Trophoblast cell (in vitro differentiated cells and primary cell): ENCODE results near the gene PRMT5.

Experiments used
- DNase-seq, 2 donors: peaks; one replicate each; pipeline ENCODE4 v3.0.0-alpha.2; 2016
- H2AFZ ChIP-seq: 2 replicates; pipeline ENCODE4 v1.6.1; 2013; ENCODE audit warnings: low read length, moderate library complexity, mild to moderate bottlenecking; ENCODE audit not compliant: insufficient read depth, poor library complexity
- H2AK5ac ChIP-seq: 2 replicates; pipeline ENCODE4 v1.6.1; 2013; ENCODE audit warnings: mild to moderate bottlenecking, low read length
- H2BK120ac ChIP-seq: 2 replicates; pipeline ENCODE4 v1.6.1; 2013; ENCODE audit warnings: low read length, mild to moderate bottlenecking, moderate library complexity; ENCODE audit not compliant: insufficient read depth, poor library complexity
- H2BK12ac ChIP-seq: 2 replicates; pipeline ENCODE4 v1.6.1; 2013; ENCODE audit warnings: mild to moderate bottlenecking, low read length, moderate library complexity
- H2BK5ac ChIP-seq: 2 replicates; pipeline ENCODE4 v1.6.1; 2013; ENCODE audit warnings: low read length, low read depth, moderate library complexity, mild to moderate bottlenecking; ENCODE audit not compliant: poor library complexity
- H3K14ac ChIP-seq: 2 replicates; pipeline ENCODE4 v1.6.1; 2013; ENCODE audit warnings: mild to moderate bottlenecking, low read length
- H3K18ac ChIP-seq: 2 replicates; pipeline ENCODE4 v1.6.1; 2013; ENCODE audit warnings: mild to moderate bottlenecking, low read length
- H3K23ac ChIP-seq: 2 replicates; pipeline ENCODE4 v1.6.1; 2013; ENCODE audit warnings: low read length
- H3K27ac ChIP-seq: 2 replicates; pipeline ENCODE4 v1.5.1; 2013; ENCODE audit warnings: low read depth, mild to moderate bottlenecking, inconsistent platforms, low read length, moderate library complexity
- H3K27me3 ChIP-seq: 2 replicates; pipeline ENCODE4 v1.6.1; 2013; ENCODE audit warnings: inconsistent platforms, mild to moderate bottlenecking, low read length, moderate library complexity; ENCODE audit not compliant: insufficient read depth
- H3K36me3 ChIP-seq, 2 experiments: 1 replicate in 1 of 2; 2 replicates in 1 of 2; pipeline ENCODE4 v1.6.1; 2013; ENCODE audit warnings: low read length in 2 of 2, mild to moderate bottlenecking in 2 of 2, moderate library complexity in 1 of 2; ENCODE audit not compliant: insufficient read depth in 2 of 2, control insufficient read depth in 1 of 2
- H3K4ac ChIP-seq: 2 replicates; pipeline ENCODE4 v1.6.1; 2013; ENCODE audit warnings: low read depth, mild to moderate bottlenecking, low read length, moderate library complexity
- H3K4me1 ChIP-seq, 2 experiments: 1 replicate in 1 of 2; 2 replicates in 1 of 2; pipeline ENCODE4 v1.6.1; 2013; ENCODE audit warnings: low read length in 2 of 2, mild to moderate bottlenecking in 2 of 2, moderate library complexity in 1 of 2; ENCODE audit not compliant: insufficient read depth in 2 of 2, control insufficient read depth in 1 of 2
- H3K4me2 ChIP-seq: 2 replicates; pipeline ENCODE4 v1.6.1; 2013; ENCODE audit warnings: inconsistent platforms, mild to moderate bottlenecking, low read length, moderate library complexity
- H3K4me3 ChIP-seq: 2 replicates; pipeline ENCODE4 v1.5.1; 2013; ENCODE audit warnings: mild to moderate bottlenecking, low read depth, low read length, inconsistent platforms
- H3K79me1 ChIP-seq: one replicate; pipeline ENCODE4 v1.6.1; 2013; ENCODE audit warnings: low read length
- H3K79me2 ChIP-seq: 2 replicates; pipeline ENCODE4 v1.6.1; 2013; ENCODE audit warnings: low read length, mild to moderate bottlenecking; ENCODE audit not compliant: control insufficient read depth, insufficient read depth, poor library complexity
- H3K9ac ChIP-seq: 2 replicates; pipeline ENCODE4 v1.6.1; 2013; ENCODE audit warnings: mild to moderate bottlenecking, low read length
- H3K9me3 ChIP-seq: 2 replicates; pipeline ENCODE4 v1.6.1; 2013; ENCODE audit warnings: low read depth, mild to moderate bottlenecking, control low read depth, inconsistent platforms, low read length; ENCODE audit not compliant: insufficient read depth
- H4K12ac ChIP-seq: 2 replicates; pipeline ENCODE4 v1.6.1; 2013; ENCODE audit warnings: low read depth, mild to moderate bottlenecking, low read length, moderate library complexity
- H4K8ac ChIP-seq: 2 replicates; pipeline ENCODE4 v1.6.1; 2013; ENCODE audit warnings: low read depth, mild to moderate bottlenecking, low read length, moderate library complexity
- H4K91ac ChIP-seq: one replicate; pipeline ENCODE4 v1.6.1; 2013; ENCODE audit warnings: low read depth, mild to moderate bottlenecking, low read length, moderate library complexity
- WGBS: extraction: QIAGEN DNeasy Blood & Tissue Kit; methylation state at CpG from one replicate; pipeline ENCODE4 v1.1.7; 2013; ENCODE audit warnings: missing lambda C conversion rate; ENCODE audit not compliant: insufficient read length, insufficient coverage; ENCODE audit errors: extremely low coverage; 5-methylcytosine and 5-hydroxymethylcytosine counted together

The PRMT5 gene

GRCh38 chr14:22887260-22887989 is 41.8 kb downstream of the PRMT5 start:
- H2BK5ac ChIP-seq = peak overlapping the region; percentile 28
- peak overlapping the region; percentile 26 for H4K12ac ChIP-seq
- H3K4me1 ChIP-seq = peaks cover 11 to 17% of the 10 kb centered on the region in 2 experiments
- peak overlapping the region; percentile 88 for H4K8ac ChIP-seq
- WGBS = no CpG with 5 or more reads among the region's 11 CpGs
- peaks cover 0 to 3% of the 10 kb centered on the region in 2 experiments for H3K36me3 ChIP-seq
- H3K18ac ChIP-seq = no peak overlapping the region
- H3K4ac ChIP-seq = no peak overlapping the region
- no peak overlapping the region for H3K23ac ChIP-seq
- no peak overlapping the region for H2AFZ ChIP-seq
- H3K4me2 ChIP-seq = peak overlapping the region; percentile 73
- H3K79me2 ChIP-seq = no peaks in the 10 kb centered on the region
- H2AK5ac ChIP-seq = no peak overlapping the region
- no peak overlapping the region for H2BK12ac ChIP-seq
- peak; percentile 73 to 85 for DNase-seq
- peak overlapping the region; percentile 75 for H3K27ac ChIP-seq
- H3K79me1 ChIP-seq = peaks cover 10% of the 10 kb centered on the region
- no peak overlapping the region for H2BK120ac ChIP-seq
- peak overlapping the region; percentile 73 for H3K4me3 ChIP-seq
- H3K9ac ChIP-seq = no peak overlapping the region
- no peaks in the 10 kb centered on the region for H3K9me3 ChIP-seq
- H3K27me3 ChIP-seq = no peaks in the 10 kb centered on the region
- no peak overlapping the region for H3K14ac ChIP-seq
- H4K91ac ChIP-seq = peak overlapping the region; percentile 79

GRCh38 chr14:22886500-22887259 is 42.5 kb downstream of the PRMT5 start:
- H2BK5ac ChIP-seq = peak overlapping the region; percentile 28
- H3K79me1 ChIP-seq = peaks cover 10% of the 10 kb centered on the region
- peak overlapping the region; percentile 74 for H2AFZ ChIP-seq
- peak overlapping the region; percentile 75 for H3K4me2 ChIP-seq
- peak; percentile 74 to 82 for DNase-seq
- WGBS = no CpG with 5 or more reads among the region's 77 CpGs
- H4K8ac ChIP-seq = peak overlapping the region; percentile 88
- H4K12ac ChIP-seq = peak overlapping the region; percentile 34
- peak overlapping the region; percentile 6 for H3K14ac ChIP-seq
- peaks cover 0 to 3% of the 10 kb centered on the region in 2 experiments for H3K36me3 ChIP-seq
- H3K4ac ChIP-seq = no peak overlapping the region
- H3K9me3 ChIP-seq = no peaks in the 10 kb centered on the region
- peak overlapping the region; percentile 79 for H4K91ac ChIP-seq
- H3K18ac ChIP-seq = no peak overlapping the region
- H2BK120ac ChIP-seq = no peak overlapping the region
- peak overlapping the region; percentile 75 for H3K27ac ChIP-seq
- peaks cover 11 to 20% of the 10 kb centered on the region in 2 experiments for H3K4me1 ChIP-seq
- no peak overlapping the region for H2AK5ac ChIP-seq
- H3K23ac ChIP-seq = no peak overlapping the region
- no peaks in the 10 kb centered on the region for H3K79me2 ChIP-seq
- H2BK12ac ChIP-seq = no peak overlapping the region
- peak overlapping the region; percentile 76 for H3K4me3 ChIP-seq
- peak overlapping the region; percentile 76 for H3K9ac ChIP-seq
- no peaks in the 10 kb centered on the region for H3K27me3 ChIP-seq

GRCh38 chr14:22885975-22886374 is 43.2 kb downstream of the PRMT5 start:
- no peaks in the 10 kb centered on the region for H3K27me3 ChIP-seq
- H3K4me2 ChIP-seq = peak overlapping the region; percentile 75
- H3K9me3 ChIP-seq = no peaks in the 10 kb centered on the region
- no CpG with 5 or more reads among the region's 21 CpGs for WGBS
- no peak overlapping the region for H3K4me3 ChIP-seq
- H3K14ac ChIP-seq = no peak overlapping the region
- H3K79me1 ChIP-seq = peaks cover 10% of the 10 kb centered on the region
- no peak overlapping the region for H2BK12ac ChIP-seq
- H2AK5ac ChIP-seq = no peak overlapping the region
- H4K8ac ChIP-seq = no peak overlapping the region
- no peak overlapping the region for H3K9ac ChIP-seq
- no peak overlapping the region for H4K91ac ChIP-seq
- H3K79me2 ChIP-seq = no peaks in the 10 kb centered on the region
- no peak overlapping the region for H3K23ac ChIP-seq
- H3K27ac ChIP-seq = no peak overlapping the region
- no peak overlapping the region for H3K4ac ChIP-seq
- no peak overlapping the region for H2AFZ ChIP-seq
- H2BK120ac ChIP-seq = no peak overlapping the region
- no peak overlapping the region for H2BK5ac ChIP-seq
- peaks cover 11 to 20% of the 10 kb centered on the region in 2 experiments for H3K4me1 ChIP-seq
- H3K36me3 ChIP-seq = peaks cover 0 to 3% of the 10 kb centered on the region in 2 experiments
- no peak overlapping the region for H4K12ac ChIP-seq
- no peak overlapping the region for H3K18ac ChIP-seq
- DNase-seq = no peak

GRCh38 chr14:22884738-22885523 is 44.2 kb downstream of the PRMT5 start:
- no peaks in the 10 kb centered on the region for H3K79me2 ChIP-seq
- DNase-seq = no peak
- H3K14ac ChIP-seq = no peak overlapping the region
- H3K9me3 ChIP-seq = no peaks in the 10 kb centered on the region
- H2BK5ac ChIP-seq = no peak overlapping the region
- peaks cover 11 to 20% of the 10 kb centered on the region in 2 experiments for H3K4me1 ChIP-seq
- no peak overlapping the region for H2AFZ ChIP-seq
- no peak overlapping the region for H3K23ac ChIP-seq
- no peak overlapping the region for H2BK12ac ChIP-seq
- H3K27me3 ChIP-seq = no peaks in the 10 kb centered on the region
- H3K4me3 ChIP-seq = no peak overlapping the region
- H3K27ac ChIP-seq = no peak overlapping the region
- H3K9ac ChIP-seq = no peak overlapping the region
- H3K4ac ChIP-seq = no peak overlapping the region
- H3K36me3 ChIP-seq = peaks cover 0 to 3% of the 10 kb centered on the region in 2 experiments
- H4K12ac ChIP-seq = no peak overlapping the region
- H4K8ac ChIP-seq = no peak overlapping the region
- H3K4me2 ChIP-seq = no peak overlapping the region
- H2AK5ac ChIP-seq = no peak overlapping the region
- H4K91ac ChIP-seq = no peak overlapping the region
- no peak overlapping the region for H2BK120ac ChIP-seq
- peaks cover 10% of the 10 kb centered on the region for H3K79me1 ChIP-seq
- WGBS = no CpG with 5 or more reads among the region's 11 CpGs
- H3K18ac ChIP-seq = no peak overlapping the region
